SK-N-SH (cell line): ENCODE measurements around the gene KRTAP2-1. TPM values are rescaled to one million over a fixed set of nuclear protein-coding genes. Genes with fewer than 3 reads are reported as not detected.

Experiments
- ELF1 ChIP-seq: IDR thresholded peaks from 2 replicates; pipeline ENCODE4 v1.4.0; 2012
- EP300 ChIP-seq, 2 experiments: IDR thresholded peaks; 2 replicates each; pipeline versions ENCODE4 v1.4.0 to v1.6.1; 2012; ENCODE audit warnings: borderline replicate concordance in 1 of 2, low read depth in 1 of 2, low read length in 1 of 2
- EZH2phosphoT487 ChIP-seq: fragments of 200-600 bp; sonication (generic); IDR thresholded peaks from 2 replicates; pipeline ENCODE4 v1.6.1; 2017; ENCODE audit warnings: low read depth, mixed run types, mild to moderate bottlenecking, antibody characterized with exemption, moderate library complexity, borderline replicate concordance
- FOSL2 ChIP-seq: IDR thresholded peaks from 2 replicates; pipeline ENCODE4 v1.4.0; 2012; ENCODE audit warnings: low read depth, mild to moderate bottlenecking, moderate library complexity, borderline replicate concordance
- FOXJ3 ChIP-seq: sonication (generic); formaldehyde crosslinking; IDR thresholded peaks from 2 replicates; pipeline ENCODE4 v1.5.1; 2020; ENCODE audit warnings: mild to moderate bottlenecking, missing genetic modification reagents
- GATA2 ChIP-seq: sonication (generic); formaldehyde crosslinking; IDR thresholded peaks from 2 replicates; pipeline ENCODE4 v1.5.0; 2020; ENCODE audit warnings: mild to moderate bottlenecking, missing genetic modification reagents
- JUND ChIP-seq: IDR thresholded peaks from 2 replicates; pipeline ENCODE4 v1.4.0; 2012
- NFIC ChIP-seq: IDR thresholded peaks from 2 replicates; pipeline ENCODE4 v1.4.0; 2012; ENCODE audit warnings: borderline replicate concordance
- RAD21 ChIP-seq: IDR thresholded peaks from 2 replicates; pipeline ENCODE4 v1.6.1; 2012; ENCODE audit warnings: mild to moderate bottlenecking, low read length
- SIN3A ChIP-seq: IDR thresholded peaks from 2 replicates; pipeline ENCODE4 v1.6.1; 2012; ENCODE audit warnings: low read depth, mild to moderate bottlenecking, low read length, moderate library complexity, borderline replicate concordance
- SMC3 ChIP-seq: IDR thresholded peaks from 2 replicates; pipeline ENCODE4 v1.6.1; 2012; ENCODE audit warnings: low read depth, low read length, improper control_type of control experiment
- TAF1 ChIP-seq: IDR thresholded peaks from 2 replicates; pipeline ENCODE4 v1.6.1; 2012; ENCODE audit warnings: low read depth, mild to moderate bottlenecking, low read length, moderate library complexity, borderline replicate concordance
- TCF12 ChIP-seq: IDR thresholded peaks from 2 replicates; pipeline ENCODE4 v1.4.0; 2012
- polyA plus RNA-seq, 3 experiments: library from polyadenylated mRNA; depleted of rRNA; stranded (reverse); fragments of >200 nt; gene quantifications; 2 replicates each; pipeline ENCODE4 v1.2.3, GENCODE V29; 2012
- TF ChIP-seq, protein P1 (sequence below): fragments of 200-600 bp; sonication (generic); IDR thresholded peaks from 2 replicates; pipeline ENCODE4 v1.6.1; 2017; ENCODE audit warnings: antibody characterized with exemption, mild to moderate bottlenecking, moderate library complexity
- TF ChIP-seq, protein P2 (sequence below): IDR thresholded peaks from 2 replicates; pipeline ENCODE4 v1.4.0; 2012; ENCODE audit warnings: low read depth
- TF ChIP-seq, protein P3 (sequence below): IDR thresholded peaks from 2 replicates; pipeline ENCODE4 v1.4.0; 2012; ENCODE audit warnings: low read depth, borderline replicate concordance
- TF ChIP-seq, protein P4 (sequence below): fragments of 150-350 bp; IDR thresholded peaks from 2 replicates; pipeline ENCODE4 v1.6.1; 2016; ENCODE audit warnings: mild to moderate bottlenecking, low read depth, low read length
- TF ChIP-seq, protein P5 (sequence below): IDR thresholded peaks from 2 replicates; pipeline ENCODE4 v1.4.0; 2012; ENCODE audit warnings: low read depth, borderline replicate concordance

The KRTAP2-1 gene
- polyA plus RNA-seq, 1 of the 3 experiments (the other 2 are of a cell fraction), result not detected

DNA sequence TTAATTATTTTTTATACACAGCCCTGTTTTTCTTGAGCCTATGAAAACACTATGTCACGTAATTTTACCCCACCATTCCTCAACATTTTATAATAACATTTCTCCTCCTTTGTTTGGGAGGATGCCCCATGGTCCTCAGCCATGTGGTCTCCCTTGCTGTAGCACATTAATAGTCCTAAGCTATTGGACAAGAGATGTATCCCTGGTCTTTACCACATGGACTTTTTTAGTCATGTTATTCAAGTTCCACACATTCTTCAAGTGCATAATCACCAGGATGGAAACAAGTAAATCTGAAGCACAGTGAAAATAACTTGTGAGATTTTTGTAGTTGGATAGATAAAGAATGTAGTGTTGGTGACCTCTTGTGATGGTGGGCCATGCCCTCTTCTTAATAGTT is 14.8 kb upstream of the KRTAP2-1 start (continued):
- TF ChIP-seq FOXJ3 (CRISPR knock-in tag) (no peak), NFIC (no peak), SIN3A (no peak), SMC3 (no peak), ELF1 (no peak), EZH2phosphoT487 (no peak), FOSL2 (peak; percentile 68; the same call in 1 of the 2 replicates), GATA2 (CRISPR knock-in tag) (no peak), TAF1 (no peak), JUND (peak; percentile 60), EP300 (IDR thresholded peaks at IDR 0.05; ENCODE audit: borderline replicate concordance in 1 of 2, low read depth in 1 of 2, low read length in 1 of 2) (peak in 1 of 2 experiments; percentile 49; a peak in 1 of 4 replicates), RAD21 (no peak), TCF12 (peak; percentile 64)
- TF ChIP-seq, protein P1, sequence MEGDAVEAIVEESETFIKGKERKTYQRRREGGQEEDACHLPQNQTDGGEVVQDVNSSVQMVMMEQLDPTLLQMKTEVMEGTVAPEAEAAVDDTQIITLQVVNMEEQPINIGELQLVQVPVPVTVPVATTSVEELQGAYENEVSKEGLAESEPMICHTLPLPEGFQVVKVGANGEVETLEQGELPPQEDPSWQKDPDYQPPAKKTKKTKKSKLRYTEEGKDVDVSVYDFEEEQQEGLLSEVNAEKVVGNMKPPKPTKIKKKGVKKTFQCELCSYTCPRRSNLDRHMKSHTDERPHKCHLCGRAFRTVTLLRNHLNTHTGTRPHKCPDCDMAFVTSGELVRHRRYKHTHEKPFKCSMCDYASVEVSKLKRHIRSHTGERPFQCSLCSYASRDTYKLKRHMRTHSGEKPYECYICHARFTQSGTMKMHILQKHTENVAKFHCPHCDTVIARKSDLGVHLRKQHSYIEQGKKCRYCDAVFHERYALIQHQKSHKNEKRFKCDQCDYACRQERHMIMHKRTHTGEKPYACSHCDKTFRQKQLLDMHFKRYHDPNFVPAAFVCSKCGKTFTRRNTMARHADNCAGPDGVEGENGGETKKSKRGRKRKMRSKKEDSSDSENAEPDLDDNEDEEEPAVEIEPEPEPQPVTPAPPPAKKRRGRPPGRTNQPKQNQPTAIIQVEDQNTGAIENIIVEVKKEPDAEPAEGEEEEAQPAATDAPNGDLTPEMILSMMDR, result peak; percentile 30
- TF ChIP-seq, protein P2, sequence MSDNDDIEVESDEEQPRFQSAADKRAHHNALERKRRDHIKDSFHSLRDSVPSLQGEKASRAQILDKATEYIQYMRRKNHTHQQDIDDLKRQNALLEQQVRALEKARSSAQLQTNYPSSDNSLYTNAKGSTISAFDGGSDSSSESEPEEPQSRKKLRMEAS, result peak; percentile 97
- TF ChIP-seq, protein P3, sequence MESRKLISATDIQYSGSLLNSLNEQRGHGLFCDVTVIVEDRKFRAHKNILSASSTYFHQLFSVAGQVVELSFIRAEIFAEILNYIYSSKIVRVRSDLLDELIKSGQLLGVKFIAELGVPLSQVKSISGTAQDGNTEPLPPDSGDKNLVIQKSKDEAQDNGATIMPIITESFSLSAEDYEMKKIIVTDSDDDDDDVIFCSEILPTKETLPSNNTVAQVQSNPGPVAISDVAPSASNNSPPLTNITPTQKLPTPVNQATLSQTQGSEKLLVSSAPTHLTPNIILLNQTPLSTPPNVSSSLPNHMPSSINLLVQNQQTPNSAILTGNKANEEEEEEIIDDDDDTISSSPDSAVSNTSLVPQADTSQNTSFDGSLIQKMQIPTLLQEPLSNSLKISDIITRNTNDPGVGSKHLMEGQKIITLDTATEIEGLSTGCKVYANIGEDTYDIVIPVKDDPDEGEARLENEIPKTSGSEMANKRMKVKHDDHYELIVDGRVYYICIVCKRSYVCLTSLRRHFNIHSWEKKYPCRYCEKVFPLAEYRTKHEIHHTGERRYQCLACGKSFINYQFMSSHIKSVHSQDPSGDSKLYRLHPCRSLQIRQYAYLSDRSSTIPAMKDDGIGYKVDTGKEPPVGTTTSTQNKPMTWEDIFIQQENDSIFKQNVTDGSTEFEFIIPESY, result no peak
- TF ChIP-seq, protein P4, sequence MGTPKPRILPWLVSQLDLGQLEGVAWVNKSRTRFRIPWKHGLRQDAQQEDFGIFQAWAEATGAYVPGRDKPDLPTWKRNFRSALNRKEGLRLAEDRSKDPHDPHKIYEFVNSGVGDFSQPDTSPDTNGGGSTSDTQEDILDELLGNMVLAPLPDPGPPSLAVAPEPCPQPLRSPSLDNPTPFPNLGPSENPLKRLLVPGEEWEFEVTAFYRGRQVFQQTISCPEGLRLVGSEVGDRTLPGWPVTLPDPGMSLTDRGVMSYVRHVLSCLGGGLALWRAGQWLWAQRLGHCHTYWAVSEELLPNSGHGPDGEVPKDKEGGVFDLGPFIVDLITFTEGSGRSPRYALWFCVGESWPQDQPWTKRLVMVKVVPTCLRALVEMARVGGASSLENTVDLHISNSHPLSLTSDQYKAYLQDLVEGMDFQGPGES, result no peak
- TF ChIP-seq, protein P5, sequence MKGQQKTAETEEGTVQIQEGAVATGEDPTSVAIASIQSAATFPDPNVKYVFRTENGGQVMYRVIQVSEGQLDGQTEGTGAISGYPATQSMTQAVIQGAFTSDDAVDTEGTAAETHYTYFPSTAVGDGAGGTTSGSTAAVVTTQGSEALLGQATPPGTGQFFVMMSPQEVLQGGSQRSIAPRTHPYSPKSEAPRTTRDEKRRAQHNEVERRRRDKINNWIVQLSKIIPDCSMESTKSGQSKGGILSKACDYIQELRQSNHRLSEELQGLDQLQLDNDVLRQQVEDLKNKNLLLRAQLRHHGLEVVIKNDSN, result no peak
